ENCODE measurements around the gene LPAR5. TPM values are rescaled to one million over a fixed set of nuclear protein-coding genes. Genes with fewer than 3 reads are reported as not detected.
"Not testable (repeated sequence)": the region's sequence is repeated elsewhere in the genome, so short reads cannot be mapped to it uniquely, and the experiment has no call there.

Gene LPAR5
- total RNA-seq, 1 donor from 2014 or later = 5.2 TPM

GRCh38 chr12:6604259-6605029, 31.3 kb downstream of the LPAR5 start:
- no peak for TF ChIP-seq CTCF (IDR thresholded peaks at IDR 0.05; ENCODE audit: insufficient read depth, low read length, poor library complexity, severe bottlenecking)
- H3K27me3 ChIP-seq (ENCODE audit: control insufficient read depth, insufficient read depth, low read length) = no peaks in the 10 kb centered on the region
- H3K4me3 ChIP-seq (ENCODE audit: low read depth, low read length) = peak overlapping the region; percentile 89
- peaks cover 11% of the 10 kb centered on the region for H3K36me3 ChIP-seq (ENCODE audit: control insufficient read depth, insufficient read depth, low read length)
- no peak for DNase-seq (ENCODE audit: low read depth)

- Histone ChIP-seq H3K27me3 (ENCODE audit: control insufficient read depth, insufficient read depth, low read length) (no peaks in the 10 kb centered on the region), H3K4me3 (ENCODE audit: low read depth, low read length) (peak overlapping the region; percentile 19), H3K36me3 (ENCODE audit: control insufficient read depth, insufficient read depth, low read length) (peaks cover 12% of the 10 kb centered on the region)
- no peak for TF ChIP-seq CTCF (IDR thresholded peaks at IDR 0.05; ENCODE audit: insufficient read depth, low read length, poor library complexity, severe bottlenecking)
- DNase-seq (ENCODE audit: low read depth) = no peak
These were observed 32.6 kb downstream of the LPAR5 start for GRCh38 chr12:6603095-6603567.

GRCh38 chr12:6602526-6602925, 33.2 kb downstream of the LPAR5 start:
- no peaks in the 10 kb centered on the region for H3K27me3 ChIP-seq (ENCODE audit: control insufficient read depth, insufficient read depth, low read length)
- H3K4me3 ChIP-seq (ENCODE audit: low read depth, low read length) = no peak overlapping the region
- DNase-seq (ENCODE audit: low read depth) = no peak
- peaks cover 12% of the 10 kb centered on the region for H3K36me3 ChIP-seq (ENCODE audit: control insufficient read depth, insufficient read depth, low read length)
- no peak for TF ChIP-seq CTCF (IDR thresholded peaks at IDR 0.05; ENCODE audit: insufficient read depth, low read length, poor library complexity, severe bottlenecking)

- H3K36me3 ChIP-seq (ENCODE audit: control insufficient read depth, insufficient read depth, low read length) = peaks cover 12% of the 10 kb centered on the region
- not testable (repeated sequence) for H3K4me3 ChIP-seq (ENCODE audit: low read depth, low read length); DNase-seq (ENCODE audit: low read depth); H3K27me3 ChIP-seq (ENCODE audit: control insufficient read depth, insufficient read depth, low read length)
These were observed 40.1 kb downstream of the LPAR5 start for GRCh38 chr12:6595673-6596072.

GRCh38 chr12:6592087-6592486, 43.7 kb downstream of the LPAR5 start:
- TF ChIP-seq CTCF (IDR thresholded peaks at IDR 0.05; ENCODE audit: insufficient read depth, low read length, poor library complexity, severe bottlenecking) = no peak
- H3K4me3 ChIP-seq (ENCODE audit: low read depth, low read length) = no peak overlapping the region
- H3K27me3 ChIP-seq (ENCODE audit: control insufficient read depth, insufficient read depth, low read length) = no peaks in the 10 kb centered on the region
- H3K36me3 ChIP-seq (ENCODE audit: control insufficient read depth, insufficient read depth, low read length) = peaks cover 6% of the 10 kb centered on the region
- no peak for DNase-seq (ENCODE audit: low read depth)

- not testable (repeated sequence) for DNase-seq (ENCODE audit: low read depth); H3K36me3 ChIP-seq (ENCODE audit: control insufficient read depth, insufficient read depth, low read length); H3K4me3 ChIP-seq (ENCODE audit: low read depth, low read length); H3K27me3 ChIP-seq (ENCODE audit: control insufficient read depth, insufficient read depth, low read length)
These were observed 49.2 kb downstream of the LPAR5 start for GRCh38 chr12:6586569-6586968.

- Histone ChIP-seq H3K4me3 (ENCODE audit: low read depth, low read length) (no peak overlapping the region), H3K27me3 (ENCODE audit: control insufficient read depth, insufficient read depth, low read length) (no peaks in the 10 kb centered on the region), H3K36me3 (ENCODE audit: control insufficient read depth, insufficient read depth, low read length) (peaks cover 2% of the 10 kb centered on the region)
- TF ChIP-seq CTCF (IDR thresholded peaks at IDR 0.05; ENCODE audit: insufficient read depth, low read length, poor library complexity, severe bottlenecking) = no peak
- DNase-seq (ENCODE audit: low read depth) = no peak
These were observed 51.5 kb downstream of the LPAR5 start for GRCh38 chr12:6584293-6584692.
